Hindlimb muscle (tissue), 1 donor: Measurements from ENCODE around the gene HOXD11. TPM values are rescaled to one million over a fixed set of nuclear protein-coding genes. Genes with fewer than 3 reads are reported as not detected.

ENCODE experiments used
- DNase-seq: peaks from one replicate; pipeline ENCODE4 v3.0.0-alpha.2; 2013
- polyA plus RNA-seq: library from polyadenylated mRNA; unstranded; fragments of 120-200 nt; gene quantifications from one replicate; pipeline ENCODE4 v1.2.1, GENCODE V29; 2013; ENCODE audit not compliant: insufficient read length

The HOXD11 gene
- polyA plus RNA-seq, 1 donor = not detected

DNA sequence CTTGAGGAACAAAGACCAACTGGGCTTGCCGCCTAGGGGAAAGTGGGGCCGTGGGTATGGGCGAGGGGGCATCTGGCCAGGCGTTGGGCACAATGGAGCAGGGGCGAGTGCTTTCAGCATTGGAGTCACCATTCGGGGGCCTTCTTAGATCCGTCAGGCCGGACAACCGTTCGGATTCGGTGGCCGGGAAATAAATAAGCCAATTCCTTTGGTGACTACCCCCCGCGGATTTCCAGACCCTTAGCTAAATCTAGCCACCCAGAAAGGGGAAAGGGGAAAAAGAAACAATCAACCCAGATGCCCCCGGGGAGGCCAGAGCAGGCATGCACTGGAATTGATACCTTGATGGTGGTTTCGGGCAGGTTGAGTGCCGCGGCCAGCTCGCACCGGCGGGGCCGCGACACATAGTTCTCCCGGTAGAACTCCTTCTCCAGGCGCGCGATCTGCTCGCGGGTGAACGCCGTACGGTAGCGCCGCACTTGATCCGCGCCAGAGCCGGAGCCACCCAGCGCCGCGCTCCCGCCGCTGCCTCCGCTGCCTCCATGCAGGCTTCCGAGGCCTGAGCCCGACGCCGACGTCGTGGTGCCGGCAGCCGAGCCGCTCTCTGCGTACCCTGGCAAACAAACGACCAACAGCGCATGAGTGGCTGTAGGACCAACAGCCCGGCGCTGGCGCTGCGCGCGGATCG lies 25.1 kb upstream of the HOXD11 start:
- DNase-seq = no peak

GRCh38 chr2:176082525-176082823 lies 24.6 kb upstream of the HOXD11 start:
- DNase-seq = no peak

GRCh38 chr2:176082824-176083751 lies 24.0 kb upstream of the HOXD11 start:
- no peak for DNase-seq

DNA sequence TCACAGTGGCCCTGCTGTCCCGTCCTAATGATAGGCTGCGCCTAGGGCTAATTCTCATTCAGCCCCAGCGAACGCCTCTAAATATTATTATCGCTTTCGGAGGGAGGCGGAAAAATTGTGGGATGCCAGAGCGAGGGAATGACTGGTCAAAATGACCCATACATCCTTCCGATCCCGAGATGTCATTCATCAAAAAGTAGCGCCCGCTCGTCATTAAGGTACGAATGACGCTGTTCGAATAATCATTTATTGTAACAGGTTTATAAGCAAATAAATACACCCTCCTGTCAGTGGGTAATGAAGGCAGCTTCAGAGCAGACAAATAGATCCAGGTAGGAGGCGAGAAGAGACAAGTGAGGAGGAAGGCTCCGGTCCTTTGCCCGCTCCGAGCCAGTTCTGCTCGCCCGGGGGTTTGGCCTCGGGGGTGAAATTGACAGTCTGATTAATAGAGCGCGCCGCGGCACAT lies 23.3 kb upstream of the HOXD11 start, which contains the start of gene EVX2:
EVX2 (minus strand) TSS at position 167 of the 466 bp plus-strand sequence. CDS start 186 bp downstream, outside the sequence.
- DNase-seq = no peak

DNA sequence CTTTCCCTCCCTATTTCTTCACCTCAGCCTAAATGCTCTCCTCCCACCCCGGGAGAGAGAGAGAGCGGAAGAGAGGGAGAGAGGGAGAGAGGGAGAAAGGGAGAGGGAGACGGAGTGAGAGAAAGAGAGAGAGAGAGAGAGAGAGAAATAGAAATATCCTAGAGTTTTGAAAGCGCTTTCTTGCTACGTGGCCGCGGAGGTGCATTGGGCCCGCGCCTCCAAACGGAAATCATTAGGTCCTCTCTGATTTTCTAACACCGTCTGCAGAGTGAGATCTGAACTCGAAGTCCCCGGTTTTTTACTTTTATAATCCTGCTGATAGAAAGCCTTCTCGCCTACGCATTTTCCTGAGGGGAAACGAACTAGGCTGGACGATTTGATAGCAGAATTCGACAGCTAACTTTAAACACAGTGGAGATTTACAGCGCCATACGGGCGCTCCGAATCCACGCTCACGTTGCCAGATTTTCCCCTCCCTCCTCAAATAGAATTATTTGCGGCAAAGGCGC lies 22.4 kb upstream of the HOXD11 start:
- no peak for DNase-seq

GRCh38 chr2:176085120-176085788 lies 21.8 kb upstream of the HOXD11 start:
- no peak for DNase-seq

DNA sequence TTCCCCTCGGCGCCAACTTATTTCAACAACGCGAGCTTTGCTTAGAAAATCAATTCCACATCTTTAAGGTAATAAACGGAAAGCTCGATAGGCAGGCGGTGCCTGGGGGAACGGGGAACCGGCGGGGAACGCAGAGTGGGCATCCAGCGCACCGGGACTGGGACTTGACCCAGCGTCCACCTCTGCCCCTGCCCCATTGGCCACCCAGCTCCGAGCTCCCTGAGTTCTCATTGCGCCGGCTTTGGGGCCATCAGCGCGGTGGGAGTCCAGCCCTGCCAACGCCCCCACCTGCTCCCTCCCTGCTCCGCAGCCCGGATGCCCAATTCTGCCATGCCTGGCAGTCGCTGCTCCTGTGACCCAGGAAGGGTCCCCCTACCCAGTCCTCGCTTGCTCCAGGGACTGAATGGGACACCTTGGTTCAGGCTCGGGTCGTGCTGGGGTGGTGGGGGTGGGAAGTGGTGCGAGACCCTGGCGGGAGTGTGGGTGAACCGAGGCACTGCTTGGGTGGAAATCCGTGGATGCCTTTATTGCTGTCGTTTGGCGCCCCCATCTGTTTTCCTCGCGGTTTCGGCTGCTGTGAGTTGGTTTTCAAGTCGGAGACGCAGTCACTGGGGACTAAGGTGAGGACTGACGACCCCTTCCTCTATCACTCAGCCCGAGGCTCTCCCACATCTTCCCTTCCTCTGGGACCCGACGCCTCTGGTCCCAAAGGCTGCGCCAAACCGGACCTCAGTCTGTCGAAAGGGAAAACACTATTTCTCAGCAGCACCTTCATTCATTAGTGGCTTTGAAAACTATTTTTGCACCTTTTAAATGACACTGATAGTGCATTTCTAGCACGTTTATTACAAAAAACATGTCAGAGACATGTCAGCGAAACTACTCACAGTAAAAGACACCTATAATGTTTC lies 21.0 kb upstream of the HOXD11 start:
- DNase-seq = no peak

- no peak for DNase-seq
Measured at GRCh38 chr2:176087330-176088047, 19.6 kb upstream of the HOXD11 start.

DNA sequence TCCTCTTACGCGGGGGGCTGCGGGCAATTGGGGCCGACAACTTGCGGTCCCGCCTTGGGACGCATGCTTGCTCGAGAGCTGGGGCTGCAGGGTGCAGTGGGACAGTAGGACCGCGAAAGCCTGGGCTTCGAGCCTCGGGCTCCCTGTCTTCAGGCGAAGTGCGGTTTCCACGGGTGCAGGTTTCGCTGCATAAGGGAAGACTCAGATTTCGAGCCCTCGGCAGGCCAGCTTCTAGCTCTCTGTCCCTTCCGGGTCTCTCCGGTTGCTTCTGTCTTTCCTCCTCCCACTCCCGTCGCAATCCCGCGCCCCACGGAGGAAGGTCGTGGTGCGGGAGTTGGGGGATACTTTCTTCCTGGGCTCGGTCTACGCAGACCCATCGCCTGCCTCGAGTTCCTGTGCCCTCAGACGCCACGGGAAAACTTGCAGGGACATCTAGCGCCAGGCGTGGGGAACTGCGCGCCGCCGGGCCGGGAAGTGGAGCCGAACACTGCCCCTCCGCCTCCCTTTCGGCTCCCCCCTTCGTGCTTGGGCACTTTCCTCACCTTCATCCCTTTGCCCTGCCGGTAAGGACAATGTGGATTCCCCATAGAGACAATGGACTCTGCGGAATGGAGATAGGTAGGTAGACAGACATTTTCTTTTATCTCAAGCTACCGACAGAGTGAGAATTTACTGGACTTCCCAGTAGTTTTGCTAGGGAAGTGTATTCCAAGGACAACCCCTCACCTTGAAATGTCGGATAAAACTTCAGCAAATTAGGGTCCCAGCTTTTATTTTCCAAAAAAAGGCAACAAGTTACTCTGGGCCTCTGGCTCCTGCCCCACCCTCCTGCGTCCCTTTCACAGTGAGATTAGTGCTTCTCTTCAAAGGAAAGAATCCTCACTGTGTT lies 18.8 kb upstream of the HOXD11 start:
- no peak for DNase-seq

- DNase-seq = no peak
Measured at GRCh38 chr2:176088937-176089842, 17.9 kb upstream of the HOXD11 start.

DNA sequence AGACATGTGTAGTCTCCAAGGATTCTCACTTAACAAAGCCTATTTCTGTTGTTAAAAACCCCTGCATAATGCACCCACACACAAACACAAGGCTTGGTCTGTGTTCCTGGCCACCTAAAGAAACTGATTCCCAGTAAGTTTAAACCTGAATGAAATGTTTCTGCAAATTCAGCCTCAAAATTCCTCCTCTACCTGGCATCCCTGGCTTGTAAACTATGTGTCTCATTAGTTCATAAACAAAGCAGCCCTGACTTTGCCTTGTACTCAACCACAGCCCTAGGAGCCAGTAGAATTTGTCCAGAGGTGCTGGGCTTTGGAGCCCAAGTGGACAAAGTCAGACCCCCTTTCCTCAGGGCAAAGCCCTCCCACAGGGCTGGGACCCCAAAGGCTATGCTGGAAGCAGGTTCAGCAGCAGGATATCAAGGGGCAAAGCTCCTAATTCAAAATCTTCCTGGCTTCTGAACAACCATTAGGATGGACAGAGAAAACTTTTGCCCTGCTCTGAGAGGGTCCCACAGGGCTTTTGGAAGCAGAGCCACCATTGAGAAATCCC lies 17.2 kb upstream of the HOXD11 start:
- no peak for DNase-seq

DNA sequence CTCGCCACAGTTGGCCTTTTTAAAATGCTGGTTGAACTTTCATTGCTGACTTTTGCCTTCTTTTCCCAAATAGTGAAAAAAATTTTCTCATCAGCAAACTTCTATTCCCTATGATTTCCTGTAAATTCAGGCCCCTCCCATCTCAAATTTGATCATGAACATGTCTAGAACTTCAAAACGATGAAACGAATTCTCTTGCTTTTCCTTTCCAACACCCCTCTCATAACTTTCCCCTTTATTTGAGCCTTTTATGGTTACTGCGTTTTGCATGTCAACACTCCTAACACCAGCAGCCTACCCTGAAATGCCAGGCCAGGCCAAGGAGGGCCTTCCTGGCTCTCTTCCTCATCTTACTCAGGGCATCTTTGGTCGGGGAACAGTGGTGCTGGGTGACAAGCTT lies 16.2 kb upstream of the HOXD11 start:
- DNase-seq = no peak

- DNase-seq = no peak
Measured at GRCh38 chr2:176091329-176092258, 15.5 kb upstream of the HOXD11 start.

GRCh38 chr2:176092270-176093144 lies 14.6 kb upstream of the HOXD11 start, which contains the start of gene HOXD13:
HOXD13 (plus strand) TSS chr2:176092721; CDS start chr2:176092891, 170 bp downstream.
- DNase-seq = no peak

- DNase-seq = no peak
Measured at GRCh38 chr2:176093145-176093897, 13.8 kb upstream of the HOXD11 start.

DNA sequence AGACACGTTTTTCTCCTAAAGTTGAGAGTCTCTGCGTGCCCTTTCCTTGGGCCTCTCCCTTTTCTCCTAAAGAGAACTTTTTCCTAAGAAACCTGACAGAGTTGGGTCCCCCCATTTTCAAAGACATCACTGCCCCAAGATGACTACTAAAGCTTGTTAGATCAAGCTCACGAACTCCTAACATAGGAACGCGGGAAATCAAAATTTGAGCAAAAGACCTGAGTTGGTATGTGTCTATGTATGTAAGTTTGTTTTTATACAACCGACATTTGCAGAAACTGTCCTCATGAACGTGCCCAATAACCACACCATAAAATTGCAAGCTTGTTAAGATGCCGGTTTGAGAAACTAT lies 13.2 kb upstream of the HOXD11 start:
- no peak for DNase-seq
